Uterus (tissue), 2 donors: ENCODE data around the gene PDE4D.

Source experiments
- POLR2A ChIP-seq, 2 donors: fragments of 450-650 bp; IDR thresholded peaks; one replicate each; pipeline ENCODE4 v1.6.1; 2016; ENCODE audit warnings: antibody characterized with exemption in 2 of 2, mild to moderate bottlenecking in 1 of 2, moderate library complexity in 1 of 2
- TF ChIP-seq, protein P1 (sequence below), 4 experiments: fragments of 200-600 bp in 2 of 4; fragments of 450-650 bp in 2 of 4; sonication (generic) in 2 of 4; IDR thresholded peaks; one replicate each; pipeline ENCODE4 v1.5.1; 2016 to 2019; ENCODE audit warnings: antibody characterized with exemption in 4 of 4, mild to moderate bottlenecking in 2 of 4, moderate library complexity in 1 of 4

DNA sequence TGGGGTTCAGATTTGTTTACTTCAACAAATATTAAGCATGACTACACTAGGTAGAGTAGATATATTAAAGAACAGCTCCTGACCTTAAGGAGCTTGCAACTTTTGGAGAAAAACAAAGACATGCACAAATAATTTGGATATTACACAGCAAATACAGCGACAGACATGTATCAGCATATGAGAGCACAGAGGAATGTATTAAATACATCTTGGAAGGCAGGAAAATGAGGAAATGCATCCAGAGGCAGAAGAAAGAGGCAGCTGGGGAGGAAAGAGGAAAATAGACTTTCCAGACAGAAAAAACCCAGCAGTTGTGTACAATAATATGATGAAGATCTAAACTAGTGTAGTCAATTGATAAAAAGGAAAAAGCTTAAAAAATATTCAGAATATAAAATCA is 392.2 kb downstream of the PDE4D start:
- no peak for TF ChIP-seq POLR2A (IDR thresholded peaks at IDR 0.05)
- TF ChIP-seq, protein P1, sequence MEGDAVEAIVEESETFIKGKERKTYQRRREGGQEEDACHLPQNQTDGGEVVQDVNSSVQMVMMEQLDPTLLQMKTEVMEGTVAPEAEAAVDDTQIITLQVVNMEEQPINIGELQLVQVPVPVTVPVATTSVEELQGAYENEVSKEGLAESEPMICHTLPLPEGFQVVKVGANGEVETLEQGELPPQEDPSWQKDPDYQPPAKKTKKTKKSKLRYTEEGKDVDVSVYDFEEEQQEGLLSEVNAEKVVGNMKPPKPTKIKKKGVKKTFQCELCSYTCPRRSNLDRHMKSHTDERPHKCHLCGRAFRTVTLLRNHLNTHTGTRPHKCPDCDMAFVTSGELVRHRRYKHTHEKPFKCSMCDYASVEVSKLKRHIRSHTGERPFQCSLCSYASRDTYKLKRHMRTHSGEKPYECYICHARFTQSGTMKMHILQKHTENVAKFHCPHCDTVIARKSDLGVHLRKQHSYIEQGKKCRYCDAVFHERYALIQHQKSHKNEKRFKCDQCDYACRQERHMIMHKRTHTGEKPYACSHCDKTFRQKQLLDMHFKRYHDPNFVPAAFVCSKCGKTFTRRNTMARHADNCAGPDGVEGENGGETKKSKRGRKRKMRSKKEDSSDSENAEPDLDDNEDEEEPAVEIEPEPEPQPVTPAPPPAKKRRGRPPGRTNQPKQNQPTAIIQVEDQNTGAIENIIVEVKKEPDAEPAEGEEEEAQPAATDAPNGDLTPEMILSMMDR (IDR thresholded peaks at IDR 0.05), result no peak
